ACC112 (cell line): ENCODE results near the gene NDUFV3.
"Not testable (repeated sequence)": the region's sequence is repeated elsewhere in the genome, so short reads cannot be mapped to it uniquely, and the experiment has no call there.

ENCODE experiments used
- H2AFZ ChIP-seq: fragments of 200-600 bp; sonication (generic); one replicate; pipeline ENCODE4 v1.6.0; 2017; ENCODE audit warnings: antibody characterized with exemption, low read length; ENCODE audit not compliant: unreplicated experiment
- H3K27ac ChIP-seq: fragments of 200-600 bp; sonication (generic); 2 replicates; pipeline ENCODE4 v1.5.1; 2014; ENCODE audit warnings: low read depth, mild to moderate bottlenecking, antibody characterized with exemption, low read length, moderate library complexity
- H3K27me3 ChIP-seq: fragments of 200-600 bp; sonication (generic); 2 replicates; pipeline ENCODE4 v1.6.1; 2014; ENCODE audit warnings: mild to moderate bottlenecking, antibody characterized with exemption, low read length, moderate library complexity, mixed read lengths; ENCODE audit not compliant: insufficient read depth
- H3K36me3 ChIP-seq: fragments of 200-600 bp; sonication (generic); 2 replicates; pipeline ENCODE4 v1.6.1; 2016; ENCODE audit warnings: mild to moderate bottlenecking, antibody characterized with exemption, low read length, moderate library complexity, mixed read lengths; ENCODE audit not compliant: insufficient read depth
- H3K4me1 ChIP-seq: fragments of 200-600 bp; sonication (generic); one replicate; pipeline ENCODE4 v1.6.1; 2016; ENCODE audit warnings: low read length, mixed read lengths; ENCODE audit not compliant: insufficient read depth, unreplicated experiment, control insufficient read depth
- H3K4me3 ChIP-seq: fragments of 200-600 bp; sonication (generic); 2 replicates; pipeline ENCODE4 v1.5.1; 2014; ENCODE audit warnings: mild to moderate bottlenecking, low read depth, low read length
- H3K79me2 ChIP-seq: fragments of 200-600 bp; sonication (generic); one replicate; pipeline ENCODE4 v1.6.0; 2016; ENCODE audit warnings: low read length; ENCODE audit not compliant: control insufficient read depth, unreplicated experiment, insufficient read depth

The NDUFV3 gene

DNA sequence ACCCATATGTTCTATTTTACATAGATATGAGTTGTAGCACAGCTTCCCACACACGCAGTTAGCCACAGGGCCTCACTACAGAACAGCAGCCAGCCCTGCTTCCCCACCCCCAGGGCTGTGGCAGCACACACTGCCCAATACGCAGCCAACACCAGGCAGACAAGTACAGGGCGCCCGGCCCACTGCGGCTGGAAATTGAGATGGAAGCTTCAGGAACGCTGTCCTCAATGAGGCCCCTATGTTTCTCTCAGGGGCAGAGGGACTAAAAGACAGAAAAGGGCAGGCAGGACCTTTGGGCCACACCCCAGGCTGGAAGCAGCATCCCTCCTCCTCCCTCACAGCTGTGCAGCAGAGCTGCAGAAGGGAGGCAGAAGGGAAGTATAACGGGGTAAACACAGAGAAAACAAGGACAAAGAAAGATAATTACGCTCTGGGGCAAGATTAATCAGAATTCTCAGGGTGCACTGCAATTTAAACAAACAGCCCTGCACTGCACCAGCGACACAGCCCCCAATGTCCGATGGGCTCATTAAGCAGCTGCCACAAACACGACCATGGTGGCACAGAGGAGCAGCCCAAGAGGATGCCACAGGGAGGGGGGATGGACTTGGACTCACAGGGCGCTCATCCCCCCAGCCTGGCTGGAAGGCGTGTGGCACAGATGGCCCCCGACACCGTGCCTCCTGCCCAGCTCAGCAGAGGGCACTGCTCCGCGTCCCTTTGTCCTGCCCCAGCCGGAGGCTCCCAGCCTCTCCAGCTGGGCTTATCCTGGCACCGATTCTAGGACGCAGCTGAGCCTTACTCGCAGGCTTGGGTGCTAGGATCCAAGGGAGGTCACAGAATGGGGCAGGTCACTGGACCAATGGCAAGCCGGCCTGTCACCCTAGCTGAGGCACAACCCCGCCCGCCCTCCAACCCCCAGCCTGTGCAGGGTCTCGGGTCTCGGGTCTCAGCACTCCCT lies 28.0 kb upstream of the NDUFV3 start:
- H3K27ac ChIP-seq = no peak overlapping the region
- no peak overlapping the region for H3K4me3 ChIP-seq
- H3K4me1 ChIP-seq = no peaks in the 10 kb centered on the region
- no peak overlapping the region for H2AFZ ChIP-seq
- peaks cover 10% of the 10 kb centered on the region; the same call in 1 of the 2 replicates for H3K36me3 ChIP-seq
- no peaks in the 10 kb centered on the region for H3K27me3 ChIP-seq
- H3K79me2 ChIP-seq = peaks cover 54% of the 10 kb centered on the region

DNA sequence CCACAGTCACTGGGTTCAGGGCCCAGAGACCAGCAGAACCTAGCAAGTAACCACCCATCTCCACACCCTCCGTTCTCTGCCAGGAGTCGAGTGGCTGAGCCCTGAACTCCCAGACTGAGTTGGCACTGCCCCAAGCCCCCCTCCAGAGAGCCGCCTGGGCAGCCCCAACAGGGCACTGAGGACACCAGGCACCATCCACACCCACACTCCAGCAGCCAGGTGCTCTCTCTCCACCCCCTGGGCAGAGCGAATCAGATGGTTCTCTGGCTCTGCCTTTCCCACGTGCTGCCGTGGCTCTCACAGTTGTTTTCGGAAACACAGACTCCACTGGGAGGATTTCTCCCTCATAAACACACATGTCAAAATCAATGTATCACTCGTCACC lies 27.3 kb upstream of the NDUFV3 start:
- no peaks in the 10 kb centered on the region for H3K4me1 ChIP-seq
- no peak overlapping the region for H3K27ac ChIP-seq
- H3K36me3 ChIP-seq = peaks cover 12% of the 10 kb centered on the region; the same call in 1 of the 2 replicates
- H3K27me3 ChIP-seq = no peaks in the 10 kb centered on the region
- peaks cover 52% of the 10 kb centered on the region for H3K79me2 ChIP-seq
- no peak overlapping the region for H2AFZ ChIP-seq
- H3K4me3 ChIP-seq = no peak overlapping the region

DNA sequence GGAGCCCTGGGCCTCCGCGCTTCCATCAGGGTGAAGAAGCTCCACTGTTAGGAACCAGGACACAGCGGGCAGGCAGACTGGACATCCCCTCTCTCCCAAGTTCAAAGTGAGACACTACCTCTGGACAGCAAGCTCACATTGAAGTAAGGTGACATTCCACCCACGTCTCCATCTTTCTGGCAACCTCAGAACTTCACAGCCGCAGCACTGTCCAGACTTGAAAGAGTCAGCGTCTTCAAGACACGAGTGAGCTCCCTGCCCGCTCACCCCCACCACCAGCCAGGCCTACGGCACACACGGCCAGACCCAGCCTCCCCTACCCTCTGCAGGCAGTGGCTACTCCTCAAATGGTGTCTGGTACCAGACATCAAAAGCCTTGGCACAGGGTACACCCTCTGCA lies 24.9 kb upstream of the NDUFV3 start:
- peaks cover 55% of the 10 kb centered on the region for H3K79me2 ChIP-seq
- H3K27ac ChIP-seq = no peak overlapping the region
- no peaks in the 10 kb centered on the region for H3K4me1 ChIP-seq
- H3K4me3 ChIP-seq = no peak overlapping the region
- no peaks in the 10 kb centered on the region for H3K27me3 ChIP-seq
- H2AFZ ChIP-seq = no peak overlapping the region
- peaks cover 24% of the 10 kb centered on the region; the same call in 1 of the 2 replicates for H3K36me3 ChIP-seq

DNA sequence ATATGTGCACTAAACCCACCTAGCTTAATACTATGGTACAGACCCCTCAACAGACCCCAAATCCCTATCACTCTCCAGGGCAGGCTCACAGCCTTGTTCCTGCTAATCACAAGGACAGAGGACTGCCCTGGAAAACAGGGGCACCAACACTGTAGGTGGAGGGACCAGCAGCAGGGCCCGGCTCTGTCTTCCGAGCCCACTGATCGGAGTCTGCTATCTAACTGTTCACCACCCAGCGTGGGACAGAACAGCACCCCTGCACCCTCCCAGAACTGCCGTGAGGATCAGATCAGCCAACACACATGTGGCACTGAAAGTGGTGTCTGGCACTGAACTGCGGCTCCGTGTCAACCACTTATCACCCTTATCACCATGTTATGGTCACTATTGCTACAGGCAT lies 20.0 kb upstream of the NDUFV3 start:
- Histone ChIP-seq H3K36me3 (peaks cover 28% of the 10 kb centered on the region; the same call in 1 of the 2 replicates), H3K27me3 (no peaks in the 10 kb centered on the region), H3K4me1 (no peaks in the 10 kb centered on the region), H3K79me2 (peaks cover 51% of the 10 kb centered on the region), H3K4me3 (no peak overlapping the region), H3K27ac (no peak overlapping the region), H2AFZ (no peak overlapping the region)

DNA sequence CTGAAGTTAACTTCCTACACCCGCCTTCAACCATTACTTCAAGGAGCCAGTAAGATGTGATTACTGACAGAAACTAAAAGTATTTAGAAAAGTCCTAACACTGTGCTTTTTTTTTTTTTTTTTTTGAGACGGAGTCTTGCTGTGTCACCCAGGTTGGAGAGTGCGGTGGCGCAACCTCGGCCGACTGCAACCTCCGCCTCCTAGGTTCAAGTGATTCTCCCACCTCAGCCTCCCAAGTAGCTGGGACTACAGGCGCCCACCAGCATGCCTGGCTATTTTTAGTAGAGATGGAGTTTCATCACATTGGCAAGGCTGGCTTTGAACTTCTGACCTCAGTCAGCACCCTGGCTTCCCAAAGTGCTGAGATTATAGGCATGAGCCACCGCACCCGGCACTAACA lies 17.3 kb upstream of the NDUFV3 start:
- not testable (repeated sequence) for H3K4me3 ChIP-seq, H3K4me1 ChIP-seq, H3K27ac ChIP-seq, H2AFZ ChIP-seq, H3K27me3 ChIP-seq
- H3K79me2 ChIP-seq = peaks cover 57% of the 10 kb centered on the region
- H3K36me3 ChIP-seq = peaks cover 19% of the 10 kb centered on the region; the same call in 1 of the 2 replicates

DNA sequence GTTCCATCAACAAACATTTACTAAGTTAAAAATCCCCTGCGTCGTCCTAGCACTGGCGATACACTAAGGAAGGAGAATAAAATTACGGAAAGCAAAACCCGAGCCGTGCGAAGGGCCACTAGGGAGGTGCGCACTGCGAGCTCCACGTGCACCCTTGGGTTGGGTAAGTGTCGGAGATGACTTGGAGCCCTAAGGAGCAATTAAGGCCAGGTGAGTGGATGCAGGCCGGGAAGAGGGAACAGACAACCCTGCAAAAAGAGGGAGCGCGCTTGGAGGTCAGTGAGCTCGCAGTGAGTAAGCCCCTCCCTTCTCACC lies 14.5 kb upstream of the NDUFV3 start:
- peak overlapping the region; percentile 78 for H3K27ac ChIP-seq

DNA sequence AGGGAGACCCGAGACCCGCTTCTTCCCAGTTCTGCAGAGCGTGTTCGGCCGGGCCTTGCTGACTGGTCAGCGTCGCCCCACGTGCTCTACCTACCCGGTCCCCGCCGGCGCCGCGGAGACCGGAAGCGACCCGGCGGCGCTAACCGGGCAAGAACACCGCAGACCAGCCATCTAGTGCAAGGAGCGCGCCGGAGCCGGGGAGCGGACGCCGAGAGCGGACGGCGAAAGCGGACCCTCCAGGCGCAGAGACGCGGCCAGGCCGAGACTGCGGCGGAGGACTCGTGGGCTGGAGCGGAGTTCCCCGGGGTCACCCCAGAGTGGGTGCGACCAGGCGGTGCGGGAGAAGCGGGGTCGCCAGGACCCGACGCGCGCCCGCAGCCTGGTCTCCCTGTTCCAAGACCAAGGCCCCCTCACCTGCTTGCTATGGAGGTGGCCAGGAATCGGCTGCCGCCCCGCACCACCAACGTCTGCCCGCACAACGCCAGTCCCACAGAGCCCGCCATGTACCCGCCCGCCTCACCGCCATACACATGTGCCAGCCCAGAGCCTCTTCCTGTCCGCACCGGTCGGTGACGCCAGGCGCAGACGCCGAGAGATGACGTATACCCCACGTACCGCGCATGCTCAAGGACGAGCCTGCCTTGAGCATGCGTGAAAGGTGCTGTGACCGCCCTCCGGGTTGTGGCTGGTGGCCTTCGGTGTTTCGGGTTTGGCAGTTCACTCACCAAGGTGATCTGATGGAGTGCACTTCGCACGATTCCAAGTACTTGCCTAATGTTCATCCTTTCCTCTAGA lies 13.9 kb upstream of the NDUFV3 start, which contains the start of gene WDR4:
TSS of gene WDR4 (minus strand) at position 547 of the 795 bp plus-strand sequence. CDS start at position 503, 44 bp downstream.
- H3K4me1 ChIP-seq = peaks cover 6% of the 10 kb centered on the region
- H3K27me3 ChIP-seq = no peaks in the 10 kb centered on the region
- peak within 1 kb of the TSS; percentile 94 for H3K4me3 ChIP-seq
- peak within 1 kb of the TSS; percentile 78 for H3K27ac ChIP-seq
- peaks cover 7% of the 10 kb centered on the region; the same call in 1 of the 2 replicates for H3K36me3 ChIP-seq
- peaks cover 41% of the 10 kb centered on the region for H3K79me2 ChIP-seq
- peak within 1 kb of the TSS; percentile 73 for H2AFZ ChIP-seq

More for the DNA sequence above, 14.5 kb upstream of the NDUFV3 start:
- Histone ChIP-seq H3K27me3 (no peaks in the 10 kb centered on the region), H3K36me3 (peaks cover 4% of the 10 kb centered on the region; the same call in 1 of the 2 replicates), H3K79me2 (peaks cover 42% of the 10 kb centered on the region), H2AFZ (peak overlapping the region; percentile 19), H3K4me1 (peaks cover 6% of the 10 kb centered on the region), H3K4me3 (peak overlapping the region; percentile 94)

DNA sequence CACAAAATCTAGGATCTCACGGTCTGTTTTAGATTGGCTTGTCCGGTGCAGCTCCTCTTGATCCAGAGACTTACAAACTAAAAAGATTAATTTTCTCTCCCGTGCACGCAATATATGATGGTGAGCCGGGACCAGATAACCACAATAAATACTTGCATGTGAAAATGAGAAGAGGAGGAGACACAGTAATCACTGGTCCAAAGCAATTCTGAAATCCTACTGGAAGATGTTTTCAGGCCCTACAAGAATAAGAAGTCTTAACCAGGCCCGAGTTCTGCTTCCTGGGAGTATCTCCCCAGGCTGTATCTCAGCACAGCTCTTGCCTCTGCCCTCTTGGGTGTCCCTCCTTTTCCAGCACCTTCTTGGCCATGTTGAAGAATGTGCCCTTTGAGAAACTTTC lies 12.8 kb upstream of the NDUFV3 start:
- Histone ChIP-seq H3K79me2 (peaks cover 41% of the 10 kb centered on the region), H3K27me3 (no peaks in the 10 kb centered on the region), H2AFZ (peak overlapping the region; percentile 73), H3K4me1 (peaks cover 6% of the 10 kb centered on the region), H3K36me3 (peaks cover 7% of the 10 kb centered on the region; the same call in 1 of the 2 replicates), H3K27ac (no peak overlapping the region), H3K4me3 (peak overlapping the region; percentile 94)

DNA sequence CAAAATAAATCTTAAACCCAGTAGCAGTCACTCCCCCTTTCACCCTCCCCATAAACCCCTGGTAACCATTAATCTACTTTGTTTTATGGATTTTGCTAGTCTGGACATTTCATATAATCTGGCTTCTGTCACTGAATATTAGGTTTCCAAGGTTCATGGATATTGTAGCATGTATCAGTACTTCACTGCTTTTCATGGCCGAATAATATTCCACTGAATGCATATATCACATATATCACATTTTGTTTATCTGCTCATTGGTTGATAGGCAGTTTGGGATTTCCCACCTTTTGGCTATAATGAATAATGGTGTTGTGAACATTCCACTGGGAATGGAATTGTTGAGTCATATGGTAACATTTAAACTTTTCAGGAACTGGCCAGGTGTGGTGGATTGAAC lies 9.2 kb upstream of the NDUFV3 start:
- Histone ChIP-seq H3K27ac (no peak overlapping the region), H3K4me3 (no peak overlapping the region), H3K36me3 (peaks cover 4% of the 10 kb centered on the region; the same call in 1 of the 2 replicates), H3K79me2 (peaks cover 12% of the 10 kb centered on the region), H2AFZ (no peak overlapping the region), H3K27me3 (no peaks in the 10 kb centered on the region), H3K4me1 (peaks cover 6% of the 10 kb centered on the region)

DNA sequence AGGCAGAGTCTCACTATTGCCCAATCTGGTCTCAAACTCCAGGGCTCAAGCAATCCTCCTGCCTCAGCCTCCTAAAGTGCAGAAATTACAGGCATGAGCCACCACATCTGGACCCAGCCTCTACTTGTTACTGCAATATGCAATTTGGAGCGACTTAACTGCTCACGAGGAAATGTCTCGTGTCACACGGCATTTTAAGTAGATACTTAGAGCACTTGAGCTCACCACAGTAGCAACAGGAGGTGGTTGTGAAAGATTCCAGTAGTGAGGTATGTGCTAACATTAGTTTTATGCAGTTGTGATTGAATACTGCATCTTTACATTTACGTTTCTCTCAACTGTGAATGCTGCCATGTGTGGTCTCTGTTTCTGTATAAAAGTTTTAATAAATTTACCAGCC lies 5.8 kb upstream of the NDUFV3 start:
- no peak overlapping the region for H3K27ac ChIP-seq
- no peak overlapping the region for H3K4me3 ChIP-seq
- no peak overlapping the region for H2AFZ ChIP-seq

More for the DNA sequence above, 5.8 kb upstream of the NDUFV3 start:
- no peaks in the 10 kb centered on the region for H3K4me1 ChIP-seq
- H3K36me3 ChIP-seq = peaks cover 4% of the 10 kb centered on the region; the same call in 1 of the 2 replicates
- no peaks in the 10 kb centered on the region for H3K27me3 ChIP-seq
- no peaks in the 10 kb centered on the region for H3K79me2 ChIP-seq
